Measurements from ENCODE around the gene MUCL3. TPM values are rescaled to one million over a fixed set of nuclear protein-coding genes. Genes with fewer than 3 reads are reported as not detected.

The MUCL3 gene
- total RNA-seq, 3 donors from 2014 or later, result not detected

GRCh38 chr6:30894381-30894780 lies 46.4 kb upstream of the MUCL3 start:
- Histone ChIP-seq H3K27me3 (no peaks in the 10 kb centered on the region), H3K9me3 (no peaks in the 10 kb centered on the region), H3K4me1 (no peaks in the 10 kb centered on the region), H3K4me3 (no peak overlapping the region), H3K36me3 (no peaks in the 10 kb centered on the region), H3K27ac (peak overlapping the region in 1 of 2 donors; percentile 25)
- TF ChIP-seq POLR2A (IDR thresholded peaks at IDR 0.05), result no peak
- no peak for DNase-seq (ENCODE audit: low spot score in 2 of 2)
- intact Hi-C loops (cut with DNase I; ENCODE audit: low total_unique reads), result no loop called here

DNA sequence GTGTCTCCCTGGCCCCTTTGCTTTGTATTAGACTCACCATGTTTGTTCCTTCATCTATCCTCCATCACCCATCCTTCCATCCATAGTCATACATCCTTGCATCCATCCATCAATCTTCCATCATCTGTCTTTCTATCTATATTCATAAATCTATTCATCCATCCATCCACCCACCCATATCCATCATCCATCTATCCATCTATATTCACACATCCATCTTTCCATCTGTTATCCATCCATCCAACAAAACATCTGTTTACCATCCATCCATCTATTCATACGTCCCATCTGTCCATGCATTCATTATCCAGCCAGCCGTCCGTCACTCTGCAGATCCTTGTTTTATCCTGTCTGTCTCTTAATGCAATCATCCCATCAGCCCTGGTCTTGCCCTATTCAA lies 45.8 kb upstream of the MUCL3 start:
- TF ChIP-seq POLR2AphosphoS5 (IDR thresholded peaks at IDR 0.05), result no peak
- TF ChIP-seq, protein P1, sequence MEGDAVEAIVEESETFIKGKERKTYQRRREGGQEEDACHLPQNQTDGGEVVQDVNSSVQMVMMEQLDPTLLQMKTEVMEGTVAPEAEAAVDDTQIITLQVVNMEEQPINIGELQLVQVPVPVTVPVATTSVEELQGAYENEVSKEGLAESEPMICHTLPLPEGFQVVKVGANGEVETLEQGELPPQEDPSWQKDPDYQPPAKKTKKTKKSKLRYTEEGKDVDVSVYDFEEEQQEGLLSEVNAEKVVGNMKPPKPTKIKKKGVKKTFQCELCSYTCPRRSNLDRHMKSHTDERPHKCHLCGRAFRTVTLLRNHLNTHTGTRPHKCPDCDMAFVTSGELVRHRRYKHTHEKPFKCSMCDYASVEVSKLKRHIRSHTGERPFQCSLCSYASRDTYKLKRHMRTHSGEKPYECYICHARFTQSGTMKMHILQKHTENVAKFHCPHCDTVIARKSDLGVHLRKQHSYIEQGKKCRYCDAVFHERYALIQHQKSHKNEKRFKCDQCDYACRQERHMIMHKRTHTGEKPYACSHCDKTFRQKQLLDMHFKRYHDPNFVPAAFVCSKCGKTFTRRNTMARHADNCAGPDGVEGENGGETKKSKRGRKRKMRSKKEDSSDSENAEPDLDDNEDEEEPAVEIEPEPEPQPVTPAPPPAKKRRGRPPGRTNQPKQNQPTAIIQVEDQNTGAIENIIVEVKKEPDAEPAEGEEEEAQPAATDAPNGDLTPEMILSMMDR (IDR thresholded peaks at IDR 0.05), result no peak
- intact Hi-C loops (cut with DNase I; ENCODE audit: low total_unique reads), result no loop called here
- no peak for DNase-seq (ENCODE audit: low spot score in 2 of 2)

GRCh38 chr6:30895343-30895742 lies 45.4 kb upstream of the MUCL3 start:
- Histone ChIP-seq H3K4me1 (no peaks in the 10 kb centered on the region), H3K27me3 (no peaks in the 10 kb centered on the region), H3K27ac (no peak overlapping the region), H3K9me3 (no peaks in the 10 kb centered on the region), H3K36me3 (no peaks in the 10 kb centered on the region), H3K4me3 (no peak overlapping the region)
- intact Hi-C loops (cut with DNase I; ENCODE audit: low total_unique reads), result no loop called here
- no peak for DNase-seq (ENCODE audit: low spot score in 2 of 2)
- no peak for TF ChIP-seq POLR2A (IDR thresholded peaks at IDR 0.05)
- no peak for TF ChIP-seq POLR2AphosphoS5 (IDR thresholded peaks at IDR 0.05)
- TF ChIP-seq, protein P1 (IDR thresholded peaks at IDR 0.05), result no peak

More for the DNA sequence above, 45.8 kb upstream of the MUCL3 start:
- Histone ChIP-seq H3K27me3 (no peaks in the 10 kb centered on the region), H3K36me3 (no peaks in the 10 kb centered on the region), H3K4me1 (no peaks in the 10 kb centered on the region), H3K4me3 (no peak overlapping the region), H3K27ac (peak overlapping the region in 1 of 2 donors; percentile 25), H3K9me3 (no peaks in the 10 kb centered on the region)

- Histone ChIP-seq H3K27ac (no peak overlapping the region), H3K36me3 (no peaks in the 10 kb centered on the region), H3K4me1 (no peaks in the 10 kb centered on the region), H3K9me3 (no peaks in the 10 kb centered on the region), H3K4me3 (no peak overlapping the region), H3K27me3 (no peaks in the 10 kb centered on the region)
- no peak for TF ChIP-seq POLR2A (IDR thresholded peaks at IDR 0.05)
- TF ChIP-seq, protein P1 (IDR thresholded peaks at IDR 0.05), result no peak
- no peak for TF ChIP-seq POLR2AphosphoS5 (IDR thresholded peaks at IDR 0.05)
- intact Hi-C loops (cut with DNase I; ENCODE audit: low total_unique reads), result no loop called here
- DNase-seq (ENCODE audit: low spot score in 2 of 2), result no peak
Observed at GRCh38 chr6:30896541-30896940, 44.2 kb upstream of the MUCL3 start.

DNA sequence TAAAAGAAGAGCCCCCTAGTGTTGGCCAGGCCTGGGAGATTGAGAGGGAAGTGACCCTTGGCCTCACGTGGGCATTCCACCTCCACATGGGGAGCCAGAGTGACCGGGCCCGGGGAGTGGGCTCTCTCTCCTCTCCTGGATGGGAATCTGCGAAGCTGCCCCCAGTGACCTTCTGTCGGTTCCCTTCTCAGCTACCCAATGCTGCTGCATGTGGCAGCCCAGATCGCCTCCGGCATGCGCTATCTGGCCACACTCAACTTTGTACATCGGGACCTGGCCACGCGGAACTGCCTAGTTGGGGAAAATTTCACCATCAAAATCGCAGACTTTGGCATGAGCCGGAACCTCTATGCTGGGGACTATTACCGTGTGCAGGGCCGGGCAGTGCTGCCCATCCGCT lies 42.9 kb upstream of the MUCL3 start:
- Histone ChIP-seq H3K4me3 (no peak overlapping the region), H3K27me3 (no peaks in the 10 kb centered on the region), H3K27ac (no peak overlapping the region), H3K9me3 (no peaks in the 10 kb centered on the region), H3K4me1 (no peaks in the 10 kb centered on the region), H3K36me3 (no peaks in the 10 kb centered on the region)
- TF ChIP-seq, protein P1 (IDR thresholded peaks at IDR 0.05), result no peak
- no peak for TF ChIP-seq POLR2AphosphoS5 (IDR thresholded peaks at IDR 0.05)
- TF ChIP-seq POLR2A (IDR thresholded peaks at IDR 0.05), result no peak
- intact Hi-C loops (cut with DNase I; ENCODE audit: low total_unique reads), result no loop called here
- DNase-seq (ENCODE audit: low spot score in 2 of 2), result no peak

GRCh38 chr6:30898750-30899360 lies 41.9 kb upstream of the MUCL3 start:
- H3K27me3 ChIP-seq, result no peaks in the 10 kb centered on the region
- no peak for TF ChIP-seq POLR2AphosphoS5 (IDR thresholded peaks at IDR 0.05)
- TF ChIP-seq, protein P1 (IDR thresholded peaks at IDR 0.05), result no peak
- TF ChIP-seq POLR2A (IDR thresholded peaks at IDR 0.05), result no peak
- intact Hi-C loops (cut with DNase I; ENCODE audit: low total_unique reads), result no loop called here
- H3K36me3 ChIP-seq, result no peaks in the 10 kb centered on the region
- H3K9me3 ChIP-seq, result no peaks in the 10 kb centered on the region
- no peak for DNase-seq (ENCODE audit: low spot score in 2 of 2)
- no peaks in the 10 kb centered on the region for H3K4me1 ChIP-seq
- no peak overlapping the region for H3K27ac ChIP-seq
- H3K4me3 ChIP-seq, result no peak overlapping the region

All from breast epithelium (tissue), 4 donors.